ENCODE measurements around the gene NACA2. TPM values are rescaled to one million over a fixed set of nuclear protein-coding genes. Genes with fewer than 3 reads are reported as not detected.

Gene NACA2
- total and polyA plus RNA-seq, 2 donors (not counting 1 experiment from before 2014, with no cell fraction given) = not detected

DNA sequence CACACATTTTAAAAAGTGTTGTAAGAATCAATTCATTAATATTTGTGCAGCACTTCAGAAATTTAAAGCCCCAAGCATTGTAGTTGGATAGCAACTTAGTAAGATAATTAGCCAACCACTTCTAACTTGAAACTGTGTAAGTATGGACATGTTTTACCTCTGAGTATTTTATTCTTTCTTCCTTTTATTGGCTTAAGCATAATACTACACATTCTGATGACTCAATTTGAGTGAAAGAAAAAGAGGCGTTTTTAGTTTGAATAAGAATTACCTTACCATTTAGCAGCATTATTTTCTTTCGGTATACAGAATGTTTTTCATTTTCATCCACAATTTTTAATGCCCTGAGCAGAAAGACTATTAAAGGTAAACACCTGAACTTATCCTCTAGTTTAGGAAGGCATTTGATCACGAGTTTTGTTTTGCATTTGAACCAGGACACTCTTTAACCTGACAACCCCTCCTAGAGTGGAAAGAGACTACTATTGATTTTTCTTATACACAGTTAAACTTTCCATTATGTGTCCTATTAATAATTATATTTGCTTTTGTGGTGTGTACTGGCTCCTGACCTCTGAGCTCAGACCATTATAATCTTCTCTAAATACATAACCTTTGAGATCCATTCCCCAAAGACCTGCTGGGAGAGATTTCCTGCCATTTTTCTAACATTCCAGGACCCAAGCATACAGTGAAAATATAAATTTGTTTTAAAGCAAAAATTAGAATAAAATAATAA is 9.2 kb downstream of the NACA2 start:
- Mint-ChIP-seq H3K27me3 (peaks cover 28% of the 10 kb centered on the region), H3K27ac (no peak overlapping the region), H3K4me1 (no peaks in the 10 kb centered on the region), H3K9me3 (ENCODE audit: insufficient read depth) (no peaks in the 10 kb centered on the region), H3K4me3 (no peak overlapping the region)
- H2AFZ ChIP-seq (ENCODE audit: insufficient read depth, low read depth, low read length, poor library complexity, severe bottlenecking) = no peak overlapping the region
- H3K9ac ChIP-seq (ENCODE audit: low read length) = no peak overlapping the region
- TF ChIP-seq, protein P1, sequence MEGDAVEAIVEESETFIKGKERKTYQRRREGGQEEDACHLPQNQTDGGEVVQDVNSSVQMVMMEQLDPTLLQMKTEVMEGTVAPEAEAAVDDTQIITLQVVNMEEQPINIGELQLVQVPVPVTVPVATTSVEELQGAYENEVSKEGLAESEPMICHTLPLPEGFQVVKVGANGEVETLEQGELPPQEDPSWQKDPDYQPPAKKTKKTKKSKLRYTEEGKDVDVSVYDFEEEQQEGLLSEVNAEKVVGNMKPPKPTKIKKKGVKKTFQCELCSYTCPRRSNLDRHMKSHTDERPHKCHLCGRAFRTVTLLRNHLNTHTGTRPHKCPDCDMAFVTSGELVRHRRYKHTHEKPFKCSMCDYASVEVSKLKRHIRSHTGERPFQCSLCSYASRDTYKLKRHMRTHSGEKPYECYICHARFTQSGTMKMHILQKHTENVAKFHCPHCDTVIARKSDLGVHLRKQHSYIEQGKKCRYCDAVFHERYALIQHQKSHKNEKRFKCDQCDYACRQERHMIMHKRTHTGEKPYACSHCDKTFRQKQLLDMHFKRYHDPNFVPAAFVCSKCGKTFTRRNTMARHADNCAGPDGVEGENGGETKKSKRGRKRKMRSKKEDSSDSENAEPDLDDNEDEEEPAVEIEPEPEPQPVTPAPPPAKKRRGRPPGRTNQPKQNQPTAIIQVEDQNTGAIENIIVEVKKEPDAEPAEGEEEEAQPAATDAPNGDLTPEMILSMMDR (IDR thresholded peaks at IDR 0.05) = no peak
- TF ChIP-seq EZH2 (IDR thresholded peaks at IDR 0.05; ENCODE audit: borderline replicate concordance, insufficient read depth, low read depth, low read length, poor library complexity, severe bottlenecking) = no peak
- ATAC-seq (ENCODE audit: low read depth) (no peak), DNase-seq (no peak)
- WGBS (ENCODE audit: insufficient coverage) = no CpG with 5 or more reads among the region's 3 CpGs
- no peaks in the 10 kb centered on the region for H3K9me3 ChIP-seq (ENCODE audit: control extremely low read depth in 1 of 3, control insufficient read depth in 2 of 3, insufficient read depth in 1 of 3, low read length in 2 of 3)
- ChIA-PET CTCF (interaction anchor here (1.7 kb wide), 1 partner anchor 861 kb away, joined by 3 read pairs; no protein-coding TSS in a partner anchor), POLR2A (no interaction called here)
- intact Hi-C loops (cut with micrococcal nuclease) = no loop called here
- no peaks in the 10 kb centered on the region for H4K20me1 ChIP-seq (ENCODE audit: control insufficient read depth, insufficient read depth, low read length, poor library complexity, severe bottlenecking)
- no peak overlapping the region for H3K4me3 ChIP-seq (ENCODE audit: control extremely low read depth in 1 of 5, extremely low read depth in 1 of 5, insufficient read depth in 1 of 5, low read depth in 2 of 5, low read length in 4 of 5)
- no peak overlapping the region for H3K4me2 ChIP-seq (replicated peaks; ENCODE audit: low read depth, low read length, poor library complexity, severe bottlenecking)
- H3K36me3 ChIP-seq (replicated peaks in 1 of 2; ENCODE audit: control extremely low read depth in 1 of 2, control insufficient read depth in 1 of 2, extremely low read depth in 1 of 2, insufficient read depth in 2 of 2, low read length in 1 of 2) = no peaks in the 10 kb centered on the region
- no peak overlapping the region for H3K27ac ChIP-seq (ENCODE audit: low read length in 2 of 2)
- H3K27me3 ChIP-seq (replicated peaks in 1 of 4; ENCODE audit: control extremely low read depth in 1 of 4, control insufficient read depth in 3 of 4, insufficient read depth in 4 of 4, low read length in 3 of 4) = peaks cover 0 to 5% (median 1%) of the 10 kb centered on the region in 4 experiments
- H3K4me1 ChIP-seq (ENCODE audit: control insufficient read depth in 2 of 2, insufficient read depth in 2 of 2, low read length in 2 of 2) = no peaks in the 10 kb centered on the region
- no peaks in the 10 kb centered on the region for H3K79me2 ChIP-seq (ENCODE audit: control insufficient read depth, insufficient read depth, low read length)

DNA sequence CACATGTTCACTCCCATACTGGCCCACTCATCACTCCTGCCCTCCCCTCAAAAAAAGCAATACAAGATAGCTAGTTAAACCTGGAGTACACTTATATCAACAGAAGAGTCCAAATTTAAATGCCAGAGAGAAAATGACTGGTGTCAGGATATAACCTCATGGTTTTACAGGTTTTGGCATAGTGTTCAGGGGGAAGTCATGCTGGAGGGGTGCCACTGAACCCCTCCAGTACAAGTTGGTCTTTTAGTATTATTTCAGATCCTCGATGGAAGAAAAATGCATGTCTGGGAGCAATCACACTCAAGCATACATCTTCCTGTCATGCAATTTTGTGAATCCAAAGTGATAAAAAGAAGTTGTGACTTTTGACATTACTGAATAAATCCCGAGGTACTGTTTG is 10.5 kb downstream of the NACA2 start:
- Histone ChIP-seq H3K9ac (ENCODE audit: low read length) (no peak overlapping the region), H4K20me1 (ENCODE audit: control insufficient read depth, insufficient read depth, low read length, poor library complexity, severe bottlenecking) (no peaks in the 10 kb centered on the region), H3K4me3 (ENCODE audit: control extremely low read depth in 1 of 5, extremely low read depth in 1 of 5, insufficient read depth in 1 of 5, low read depth in 2 of 5, low read length in 4 of 5) (no peak overlapping the region), H3K27ac (ENCODE audit: low read length in 2 of 2) (no peak overlapping the region), H3K36me3 (replicated peaks in 1 of 2; ENCODE audit: control extremely low read depth in 1 of 2, control insufficient read depth in 1 of 2, extremely low read depth in 1 of 2, insufficient read depth in 2 of 2, low read length in 1 of 2) (no peaks in the 10 kb centered on the region), H3K4me2 (replicated peaks; ENCODE audit: low read depth, low read length, poor library complexity, severe bottlenecking) (no peak overlapping the region), H3K27me3 (replicated peaks in 1 of 4; ENCODE audit: control extremely low read depth in 1 of 4, control insufficient read depth in 3 of 4, insufficient read depth in 4 of 4, low read length in 3 of 4) (peaks cover 0 to 5% (median 1%) of the 10 kb centered on the region in 4 experiments), H2AFZ (ENCODE audit: insufficient read depth, low read depth, low read length, poor library complexity, severe bottlenecking) (no peak overlapping the region), H3K4me1 (ENCODE audit: control insufficient read depth in 2 of 2, insufficient read depth in 2 of 2, low read length in 2 of 2) (no peaks in the 10 kb centered on the region), H3K9me3 (ENCODE audit: control extremely low read depth in 1 of 3, control insufficient read depth in 2 of 3, insufficient read depth in 1 of 3, low read length in 2 of 3) (no peaks in the 10 kb centered on the region), H3K79me2 (ENCODE audit: control insufficient read depth, insufficient read depth, low read length) (no peaks in the 10 kb centered on the region)
- no peak for ATAC-seq (ENCODE audit: low read depth)
- no peak overlapping the region for H3K27ac Mint-ChIP-seq
- H3K9me3 Mint-ChIP-seq (ENCODE audit: insufficient read depth) = no peaks in the 10 kb centered on the region
- no peak overlapping the region for H3K4me3 Mint-ChIP-seq
- H3K4me1 Mint-ChIP-seq = no peaks in the 10 kb centered on the region
- WGBS (ENCODE audit: insufficient coverage) = no CpG with 5 or more reads among the region's 2 CpGs
- TF ChIP-seq, protein P1 (IDR thresholded peaks at IDR 0.05) = no peak
- no peak for TF ChIP-seq EZH2 (IDR thresholded peaks at IDR 0.05; ENCODE audit: borderline replicate concordance, insufficient read depth, low read depth, low read length, poor library complexity, severe bottlenecking)
- intact Hi-C loops (cut with micrococcal nuclease) = no loop called here
- CTCF ChIA-PET = interaction anchor here (1.4 kb wide), 1 partner anchor 256 kb away, joined by 3 read pairs; no protein-coding TSS in a partner anchor
- peaks cover 30% of the 10 kb centered on the region for H3K27me3 Mint-ChIP-seq
- POLR2A ChIA-PET = no interaction called here
- no peak for DNase-seq

Data from B cell (primary cell).